Activated T-helper 1 cell treated with Interleukin-2 at 50 U/mL for 16 hours (primary cell): Measurements from ENCODE around the gene SIRT4.
A peak's percentile ranks its signal among the peaks of the same experiment; 100 is the strongest.
"Not testable (repeated sequence)": the region's sequence is repeated elsewhere in the genome, so short reads cannot be mapped to it uniquely, and the experiment has no call there.

ENCODE experiments used
- DNase-seq: peaks from one replicate; pipeline ENCODE4 v3.0.0-alpha.2; 2020; ENCODE audit warnings: low read depth

Gene SIRT4

DNA sequence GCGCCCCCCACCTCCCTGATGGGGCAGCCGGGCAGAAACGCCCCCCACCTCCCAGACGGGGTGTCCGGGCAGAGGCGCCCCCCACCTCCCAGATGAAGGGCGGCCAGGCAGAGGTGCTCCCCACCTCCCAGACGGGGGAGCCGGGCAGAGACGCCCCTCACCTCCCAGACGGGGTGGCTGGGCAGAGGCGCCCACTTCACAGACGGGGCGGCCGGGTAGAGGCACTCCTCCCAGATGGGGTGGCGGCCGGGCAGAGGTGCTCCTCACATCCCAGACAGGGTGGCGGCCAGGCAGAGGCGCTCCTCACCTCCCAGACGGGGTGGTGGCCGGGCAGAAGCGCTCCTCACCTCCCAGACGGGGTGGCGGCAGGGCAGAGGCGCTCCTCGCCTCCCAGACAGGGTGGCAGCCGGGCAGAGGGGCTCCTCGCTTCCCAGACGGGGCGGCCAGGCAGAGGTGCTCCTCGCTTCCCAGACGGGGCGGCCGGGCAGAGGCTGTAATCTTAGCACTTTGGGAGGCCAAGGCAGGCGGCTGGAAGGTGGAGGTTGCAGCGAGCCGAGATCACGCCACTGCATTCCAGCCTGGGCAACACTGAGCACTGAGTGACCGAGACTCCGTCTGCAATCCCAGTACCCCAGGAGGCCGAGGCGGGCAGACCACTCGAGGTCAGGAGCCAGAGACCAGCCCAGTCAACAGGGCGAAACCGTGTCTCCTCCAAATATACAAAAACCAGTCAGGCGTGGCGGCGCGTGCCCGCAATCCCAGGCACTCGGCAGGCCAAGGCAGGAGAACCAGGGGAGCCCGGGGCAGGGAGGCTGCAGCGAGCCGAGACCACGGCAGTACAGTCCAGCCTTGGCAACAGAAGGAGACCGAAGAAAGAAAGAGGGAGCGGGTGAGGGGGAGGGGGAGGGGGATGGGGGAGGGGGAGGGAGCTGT lies 23.7 kb upstream of the SIRT4 start:
- no peak for DNase-seq

DNA sequence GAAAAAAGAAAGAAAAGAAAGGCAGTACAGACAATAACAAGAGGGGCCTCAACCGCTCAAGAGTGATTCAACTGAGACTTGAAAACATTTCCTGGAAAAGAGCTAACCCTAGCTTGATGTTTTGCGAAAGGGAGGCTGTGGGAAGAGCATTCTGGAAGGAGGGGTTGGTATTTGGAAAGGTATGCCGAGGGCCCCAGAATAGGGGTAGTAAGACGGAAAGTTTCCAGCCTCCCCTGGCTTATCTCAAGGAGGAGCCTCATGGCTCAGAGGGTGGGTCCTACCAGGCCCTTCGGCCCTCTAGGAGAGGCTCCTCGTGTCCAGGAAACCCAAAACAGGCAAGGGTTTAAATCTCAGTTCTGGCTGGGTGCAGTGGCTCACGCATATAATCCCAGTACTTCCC lies 18.8 kb upstream of the SIRT4 start:
- no peak for DNase-seq

DNA sequence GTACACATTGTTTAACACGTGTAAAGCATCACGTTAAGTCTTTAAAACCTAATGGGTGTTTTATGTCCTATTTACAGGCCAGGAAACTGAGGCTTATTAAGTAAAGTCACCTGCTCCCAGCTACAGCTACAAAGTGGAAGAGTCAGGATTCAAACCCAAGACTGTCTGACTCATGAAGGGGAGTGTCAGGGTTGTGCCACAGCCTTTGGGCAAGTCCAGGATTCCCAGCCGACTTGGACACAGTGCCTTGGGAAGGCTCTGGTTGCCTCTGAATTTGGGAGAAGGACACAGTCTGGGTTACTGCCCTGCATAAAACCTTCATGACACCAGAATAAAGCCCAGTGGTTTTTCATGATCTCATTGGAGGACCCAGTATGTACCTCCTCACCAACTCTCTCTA lies 17.7 kb upstream of the SIRT4 start:
- no peak for DNase-seq

DNA sequence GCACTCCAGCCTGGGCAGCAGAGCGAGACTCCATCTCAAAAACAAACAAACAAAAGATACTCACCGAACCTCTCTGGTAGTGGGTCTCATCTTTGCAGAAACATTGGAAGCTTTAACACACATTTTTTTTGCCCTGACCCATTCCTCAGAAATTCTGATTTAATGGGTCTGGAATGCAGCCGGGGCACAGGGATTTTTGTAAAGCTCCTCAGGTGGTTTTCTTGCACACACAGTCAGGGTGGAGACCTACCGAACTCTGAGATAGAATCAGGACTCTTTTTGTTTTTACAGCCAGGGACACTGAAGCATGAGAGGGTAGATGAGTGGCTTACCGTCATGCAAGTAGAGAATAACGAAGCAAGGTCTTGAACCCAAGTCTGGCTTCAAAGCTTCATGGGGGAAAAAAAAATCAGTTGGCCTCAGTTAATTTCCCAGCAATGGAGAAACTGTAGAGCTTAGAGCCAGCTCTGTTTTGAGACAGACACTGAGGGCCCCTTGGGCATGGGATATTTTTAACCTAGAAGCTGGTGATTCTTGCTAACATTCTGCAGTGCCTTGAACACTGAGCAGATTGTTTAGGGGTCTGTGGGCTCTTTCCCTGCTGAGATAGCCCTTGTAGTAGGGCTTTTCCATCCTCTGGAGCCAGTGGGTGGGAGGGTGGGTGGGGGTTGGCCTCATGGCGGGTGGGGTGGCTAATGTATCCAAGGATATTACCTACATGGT lies 15.2 kb upstream of the SIRT4 start:
- no peak for DNase-seq

DNA sequence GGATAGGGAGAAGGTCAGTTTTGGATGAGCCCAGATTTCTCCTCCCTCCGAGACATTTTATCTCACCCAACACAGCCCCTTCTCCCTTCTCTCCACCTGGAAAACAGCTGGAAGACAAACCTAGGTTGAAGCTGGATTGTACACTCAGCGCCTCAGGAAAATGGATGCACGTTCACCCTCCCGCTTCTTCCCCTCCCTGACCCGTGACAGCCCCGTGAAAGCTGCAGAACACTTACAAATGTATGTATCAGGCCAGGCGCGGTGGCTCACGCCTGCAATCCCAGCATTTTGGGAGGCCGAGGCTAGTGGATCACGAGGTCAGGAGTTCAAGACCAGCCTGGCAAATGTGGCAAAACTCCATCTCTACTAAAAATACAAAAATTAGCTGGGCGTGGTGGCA lies 14.6 kb upstream of the SIRT4 start:
- DNase-seq = no peak

DNA sequence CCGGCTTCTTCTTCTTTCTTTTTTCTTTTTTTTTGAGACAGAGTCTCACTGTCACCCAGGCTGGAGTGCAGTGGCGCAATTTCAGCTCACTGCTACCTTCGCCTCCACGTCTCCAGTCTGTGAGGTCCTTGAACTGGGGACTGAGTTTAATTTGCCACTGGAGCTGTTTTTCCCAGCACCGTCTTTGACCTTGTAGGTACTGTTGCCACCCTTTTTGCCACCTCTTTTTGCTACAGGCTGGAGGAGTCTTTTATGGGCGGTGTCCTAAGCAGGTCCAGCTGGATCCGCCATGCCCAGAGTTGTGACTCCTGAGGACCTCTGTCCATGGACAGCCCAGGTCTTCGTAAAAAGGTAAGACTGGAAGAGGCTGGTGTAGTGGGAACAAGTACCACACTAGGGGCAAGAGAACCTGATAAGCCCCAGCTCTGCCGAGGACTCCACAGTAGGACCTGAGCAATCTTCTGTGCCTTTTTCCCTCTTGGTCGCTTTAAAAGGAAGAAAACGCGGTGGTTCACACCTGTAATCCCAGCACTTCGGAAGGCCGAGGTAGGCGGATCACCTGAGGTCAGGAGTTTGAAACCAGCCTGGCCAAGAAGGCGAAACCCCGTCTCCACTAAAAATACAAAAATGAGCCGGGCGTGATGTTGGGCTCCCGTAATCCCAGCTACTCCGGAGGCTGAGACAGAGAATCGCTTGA lies 11.4 kb upstream of the SIRT4 start:
- DNase-seq = no peak

DNA sequence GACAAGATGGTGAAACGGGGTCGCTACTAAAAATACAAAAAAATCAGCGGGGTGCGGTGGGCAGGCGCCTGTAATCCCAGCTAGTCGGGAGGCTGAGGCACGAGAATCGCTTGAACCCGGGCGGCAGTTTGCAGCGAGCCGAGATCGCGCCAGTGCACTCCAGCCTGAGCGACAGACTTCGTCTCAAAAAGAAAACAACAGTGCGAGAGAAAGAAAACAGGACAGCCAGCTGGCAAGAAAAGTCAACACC lies 9.8 kb upstream of the SIRT4 start:
- DNase-seq = no peak

DNA sequence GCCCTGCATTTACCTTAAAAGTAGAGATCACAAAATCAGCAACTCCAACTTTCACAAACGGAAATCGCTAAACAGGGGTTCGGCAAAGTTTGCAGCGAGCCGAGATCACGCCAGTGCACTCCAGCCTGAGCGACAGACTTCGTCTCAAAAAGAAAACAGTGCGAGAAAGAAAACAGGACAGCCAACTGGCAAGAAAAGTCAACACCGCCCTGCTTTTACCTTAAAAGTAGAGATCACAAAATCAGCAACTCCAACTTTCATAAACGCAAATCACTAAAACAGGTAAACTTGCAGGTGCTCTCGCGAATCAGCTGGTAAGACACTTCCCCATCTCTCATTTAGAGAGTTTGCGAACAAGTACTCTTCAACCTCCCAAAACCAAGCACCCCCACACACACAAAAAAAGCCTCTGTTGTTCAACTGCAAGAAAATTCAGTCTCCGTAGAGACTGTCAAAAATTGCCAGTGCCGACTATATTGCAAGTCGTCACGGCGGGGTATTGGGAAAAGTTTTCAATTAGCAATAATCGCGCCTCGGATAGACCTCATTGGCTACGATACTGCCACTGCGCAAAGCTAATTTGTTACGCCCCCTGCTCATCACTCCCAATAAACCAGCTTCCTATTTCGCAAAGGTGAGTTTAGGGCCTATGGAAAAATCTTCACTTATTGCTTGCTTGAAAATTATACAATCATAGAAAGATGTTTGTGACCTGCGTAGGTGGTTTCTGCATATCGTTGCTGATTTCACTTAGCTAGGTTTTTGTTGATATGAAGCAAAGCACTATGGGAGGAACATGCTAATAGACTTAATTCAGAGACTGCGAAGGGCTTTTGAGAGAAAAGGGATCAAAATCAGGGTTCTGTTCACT lies 9.2 kb upstream of the SIRT4 start, which contains the start of gene RNU4-1:
TSS of gene RNU4-1 (minus strand) at position 577 of the 871 bp plus-strand sequence.
- DNase-seq = peak; percentile 47

DNA sequence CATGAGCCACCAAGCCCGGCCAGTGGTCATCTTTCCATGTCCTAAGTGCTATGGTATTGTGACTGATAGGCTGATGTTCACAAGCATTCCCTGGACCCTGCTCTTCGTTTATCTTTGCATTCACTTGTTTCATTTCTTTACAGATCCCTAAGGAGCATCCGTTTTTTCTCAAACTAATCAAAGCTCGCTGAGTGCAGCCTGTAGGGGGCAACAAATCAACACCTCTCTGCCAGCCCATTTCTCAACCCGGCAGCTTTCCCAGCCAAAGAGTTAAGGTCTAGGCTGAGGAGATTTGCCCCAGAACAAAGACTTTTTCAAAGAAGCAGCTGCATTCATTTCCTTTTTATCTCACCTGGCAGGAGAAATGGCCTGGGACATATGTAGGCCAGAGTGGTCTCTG lies 12.1 kb downstream of the SIRT4 start:
- no peak for DNase-seq

DNA sequence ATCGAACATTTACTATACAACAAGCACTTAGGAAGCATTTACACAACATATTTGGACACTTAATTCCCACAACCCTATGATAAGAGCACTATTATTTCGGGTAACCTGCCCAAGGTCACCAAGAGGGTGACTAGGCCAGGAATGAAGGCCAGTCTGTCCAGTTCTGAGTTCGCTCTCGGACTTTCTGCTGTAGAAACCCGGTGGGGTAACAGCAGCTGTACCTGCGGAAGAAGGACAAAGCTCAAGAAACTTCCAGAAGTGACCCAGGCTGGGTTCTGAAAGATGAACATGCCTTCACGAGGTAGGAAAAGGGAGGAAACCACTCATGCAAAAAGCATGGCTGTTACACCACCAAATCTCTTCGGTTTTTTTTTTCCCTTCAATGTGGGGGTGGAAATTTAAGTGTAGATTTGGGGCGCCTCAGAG lies 14.7 kb downstream of the SIRT4 start:
- DNase-seq = no peak

DNA sequence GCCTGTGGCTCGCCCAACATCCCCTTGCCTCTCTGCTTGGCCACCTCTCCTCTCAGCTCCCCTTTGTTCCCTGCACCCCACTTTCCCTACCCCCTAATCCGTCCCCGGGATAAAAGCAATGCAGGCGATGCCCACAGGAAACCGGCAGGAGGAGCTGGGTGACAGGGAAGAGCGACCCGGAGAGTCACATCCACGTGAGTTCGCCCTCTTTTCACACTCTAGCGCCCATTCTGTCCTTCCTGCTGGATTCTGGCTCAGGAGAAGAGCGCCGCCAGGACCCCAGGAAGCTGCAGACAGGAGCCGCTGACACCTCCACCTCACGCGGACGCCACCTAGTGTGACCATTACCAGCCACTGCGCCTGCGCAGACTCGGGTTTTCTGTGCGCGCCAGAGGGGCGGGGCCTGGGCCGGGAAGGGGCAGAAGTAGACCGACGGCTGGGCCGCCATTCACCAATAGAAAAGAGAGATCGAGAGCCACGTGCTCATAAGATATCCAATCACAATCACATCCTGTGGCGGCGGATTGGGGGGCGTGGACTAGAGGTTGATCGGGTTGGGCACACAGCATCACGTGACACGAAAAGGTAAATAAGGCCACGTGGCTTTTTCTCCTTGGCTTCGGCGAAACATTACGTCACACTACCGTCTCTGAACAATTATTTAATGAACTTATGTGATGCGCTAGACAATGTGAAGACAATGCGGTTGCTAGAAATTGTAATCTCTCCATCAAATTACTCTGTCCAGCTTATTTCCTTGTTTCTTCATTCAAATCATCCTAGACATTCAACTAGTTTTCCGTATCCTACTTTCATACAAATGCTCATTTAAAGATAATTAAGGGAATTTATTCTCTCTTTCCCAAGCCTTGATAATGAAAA lies 15.3 kb downstream of the SIRT4 start:
- DNase-seq = peak; percentile 100

DNA sequence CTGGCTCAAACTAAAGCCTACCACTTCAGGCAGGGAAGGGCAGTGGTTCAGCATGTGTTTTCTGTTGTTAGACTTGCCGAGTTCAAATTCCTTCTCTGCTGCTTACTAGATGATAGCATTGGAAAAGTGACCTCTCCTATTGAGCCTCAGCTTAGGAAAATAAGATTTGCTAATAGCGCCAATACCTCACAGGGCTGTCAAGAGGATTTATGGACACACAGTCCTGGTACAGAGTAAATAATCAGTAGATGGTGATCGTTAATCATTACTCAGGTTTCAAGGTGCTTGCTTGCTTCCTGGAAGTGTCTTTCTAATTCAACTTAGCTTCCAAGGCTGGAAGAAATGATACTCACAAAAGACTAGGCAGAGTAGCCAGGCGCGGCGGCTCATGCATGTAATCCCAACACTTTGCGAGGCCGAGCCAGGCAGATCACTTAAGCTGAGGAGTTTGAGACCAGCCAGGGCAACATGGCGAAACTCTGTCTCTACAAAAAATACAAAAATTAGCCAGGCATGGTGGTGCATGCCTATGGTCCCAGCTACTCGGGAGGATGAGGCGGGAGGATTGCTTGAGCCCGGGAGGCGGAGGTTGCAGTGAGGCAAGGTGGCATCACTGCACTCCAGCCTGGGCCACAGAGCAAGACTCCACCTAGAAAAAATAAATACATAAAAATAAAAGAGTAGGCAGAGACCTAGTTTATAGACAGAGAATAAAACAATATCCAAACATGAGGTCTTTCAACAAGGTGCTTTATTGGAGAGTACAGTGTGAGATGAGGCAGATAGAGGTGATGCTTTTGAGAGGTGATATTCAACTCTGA lies 19.5 kb downstream of the SIRT4 start:
- DNase-seq = no peak

DNA sequence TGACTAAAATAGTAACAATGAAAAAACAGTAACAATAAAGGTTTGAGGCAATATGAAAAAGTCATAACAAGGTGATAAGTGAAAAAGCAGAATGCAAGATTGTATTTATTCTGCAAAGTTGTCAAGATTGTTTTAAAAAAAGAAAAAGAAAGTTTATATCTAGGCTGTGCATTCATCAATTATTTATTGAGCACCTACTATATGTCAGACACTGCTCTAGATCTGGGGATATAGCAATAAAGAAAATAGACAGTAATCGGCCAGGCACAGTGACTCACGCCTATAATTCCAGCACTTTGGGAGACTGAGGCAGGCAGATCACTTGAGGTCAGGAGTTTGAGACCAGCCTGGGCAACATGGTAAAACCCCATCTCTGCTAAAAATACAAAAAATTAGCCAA lies 21.7 kb downstream of the SIRT4 start:
- no peak for DNase-seq

DNA sequence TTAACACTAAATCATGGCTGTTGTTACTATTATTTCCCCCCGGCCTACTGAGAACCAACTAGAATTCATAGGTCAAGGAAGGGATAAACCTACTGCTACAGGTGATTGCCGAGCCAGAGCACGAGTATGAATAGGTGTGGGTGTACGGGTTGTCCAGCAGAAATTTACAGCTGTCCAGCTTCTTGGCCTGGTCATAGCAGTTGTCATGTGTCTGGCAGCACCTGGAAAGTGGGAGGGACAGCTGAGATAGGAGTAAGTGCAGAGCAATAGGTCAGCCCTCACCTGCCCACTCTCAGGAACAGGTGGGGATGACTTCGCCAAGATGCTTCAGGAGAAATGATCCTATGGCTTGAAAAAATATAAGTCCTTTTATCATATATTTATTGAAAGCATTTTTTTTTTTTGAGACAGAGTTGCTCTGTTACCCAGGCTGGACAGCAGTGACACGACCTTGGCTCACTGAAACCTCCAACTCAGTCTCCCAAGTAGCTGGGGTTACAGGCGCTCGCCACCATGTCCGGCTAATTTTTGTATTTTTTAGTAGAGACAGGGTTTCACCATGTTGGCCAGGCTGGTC lies 22.8 kb downstream of the SIRT4 start:
- no peak for DNase-seq

DNA sequence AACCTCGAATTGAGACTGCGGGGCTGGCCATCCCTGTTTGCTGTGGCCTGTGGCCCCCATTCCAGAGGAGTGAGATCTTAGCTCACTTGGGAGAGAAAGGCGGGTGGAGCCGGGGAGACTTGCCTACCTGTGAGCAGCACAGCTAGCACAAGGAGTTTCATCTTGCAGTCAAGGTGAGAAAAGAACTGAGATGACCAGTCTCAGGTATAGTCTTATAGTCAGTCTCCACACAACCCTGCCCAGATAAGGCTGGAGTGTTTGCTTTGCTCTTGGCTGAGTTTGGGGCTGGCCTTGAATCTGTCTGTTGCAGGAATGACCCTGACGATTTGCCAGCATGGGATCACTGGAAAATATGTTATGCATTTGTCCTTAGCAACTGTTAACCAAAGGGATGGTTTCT lies 25.5 kb downstream of the SIRT4 start, which contains the start of gene PLA2G1B:
TSS of gene PLA2G1B (minus strand) at position 187 of the 400 bp plus-strand sequence. CDS start at position 161, 26 bp downstream.
- DNase-seq = no peak

DNA sequence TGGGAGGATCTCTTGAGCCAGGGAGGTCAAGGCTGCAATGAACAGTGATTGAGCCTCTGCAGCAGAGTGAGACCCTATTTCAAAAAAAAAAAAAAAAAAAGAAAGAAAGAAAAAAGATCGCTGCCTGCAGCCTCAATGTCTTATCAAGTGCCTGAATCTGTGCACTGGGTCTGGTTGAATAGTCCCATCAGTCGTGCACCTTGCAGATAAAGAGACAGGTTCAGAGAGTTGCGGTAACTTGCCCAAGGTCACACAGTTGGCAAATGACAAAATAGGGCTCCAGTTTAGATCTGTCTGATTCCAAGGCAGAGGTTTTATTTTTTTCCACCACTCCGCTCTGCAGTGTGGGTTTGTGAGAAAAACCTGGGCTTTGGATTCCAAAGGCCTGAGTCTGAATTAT lies 26.1 kb downstream of the SIRT4 start:
- DNase-seq = no peak

DNA sequence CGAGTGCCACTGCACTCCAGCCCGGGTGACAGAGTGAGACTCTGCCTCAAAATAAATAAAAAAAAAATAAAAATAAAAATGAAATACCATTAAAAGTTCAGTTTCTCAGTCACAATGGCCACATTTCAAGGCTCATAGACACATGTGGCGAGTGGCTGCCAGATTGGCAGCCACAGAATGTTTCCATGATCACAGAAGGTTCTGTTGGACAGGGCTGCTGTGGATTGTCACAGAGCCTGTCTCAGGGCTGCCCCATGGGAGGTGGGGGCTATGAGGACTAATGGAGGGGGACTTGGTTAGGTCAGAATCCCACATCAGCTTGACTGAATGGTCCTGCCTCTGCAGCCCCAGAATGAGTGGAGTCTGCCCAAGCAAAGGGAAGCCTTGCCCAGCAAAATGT lies 29.3 kb downstream of the SIRT4 start:
- no peak for DNase-seq

DNA sequence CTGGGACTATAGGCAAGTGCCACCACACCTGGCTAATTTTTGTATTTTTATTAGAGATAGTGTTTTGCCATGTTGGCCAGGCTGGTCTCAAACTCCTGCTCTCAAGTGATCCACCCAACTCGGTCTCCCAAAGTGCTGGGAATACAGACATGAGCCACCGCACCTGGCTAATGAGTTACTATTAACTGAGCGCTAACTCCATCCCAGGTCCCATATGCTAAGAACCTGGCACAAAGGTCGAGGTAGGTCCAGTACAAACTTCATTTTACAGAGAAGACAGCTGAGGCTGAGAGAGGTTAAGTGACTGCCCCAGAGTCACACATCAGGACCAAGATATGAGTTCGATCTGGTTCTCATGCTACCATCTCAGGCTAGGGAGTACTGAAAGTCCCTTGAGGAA lies 29.9 kb downstream of the SIRT4 start:
- DNase-seq = no peak

DNA sequence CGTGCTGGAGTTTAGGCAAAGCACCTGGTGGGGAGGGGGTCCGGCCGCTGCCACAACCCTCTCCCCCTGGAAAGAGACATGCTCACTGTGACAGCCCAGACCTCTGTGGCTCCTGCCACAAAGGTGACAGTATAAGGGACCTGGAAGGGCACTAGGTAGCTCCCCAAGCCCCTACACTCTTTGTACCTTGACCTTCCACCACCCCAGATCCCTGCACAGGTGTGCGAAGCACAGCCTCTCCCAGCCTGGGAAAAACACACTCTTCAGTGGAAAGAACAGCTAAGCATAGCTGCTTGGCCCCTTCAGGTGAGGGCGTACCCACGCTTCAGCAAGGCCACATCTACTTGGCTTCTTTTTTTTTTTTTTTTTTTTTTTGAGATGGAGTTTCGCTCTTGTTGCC lies 30.4 kb downstream of the SIRT4 start:
- no peak for DNase-seq

DNA sequence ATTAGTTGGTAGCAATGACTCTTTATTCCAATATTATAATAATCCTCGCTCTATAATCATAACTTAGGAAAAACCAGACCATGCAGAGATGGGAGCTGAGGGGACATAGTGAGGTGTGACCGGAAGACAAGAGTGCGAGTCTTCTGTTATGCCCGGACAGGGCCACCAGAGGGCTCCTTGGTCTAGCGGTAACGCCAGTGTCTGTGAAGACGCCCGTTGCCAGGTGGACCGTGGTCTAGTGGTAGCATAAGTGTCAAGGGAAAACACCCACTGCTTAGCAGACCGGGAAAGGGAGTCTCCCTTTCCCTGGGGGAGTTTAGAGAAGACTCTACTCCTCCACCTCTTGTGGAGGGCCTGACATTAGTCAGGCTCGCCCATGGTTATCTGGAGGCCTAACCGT lies 33.3 kb downstream of the SIRT4 start:
- DNase-seq = not testable (repeated sequence)
